Measurements from ENCODE around the gene MYO18A.
"Not testable (repeated sequence)": the region's sequence is repeated elsewhere in the genome, so short reads cannot be mapped to it uniquely, and the experiment has no call there.

MYO18A gene

GRCh38 chr17:29165261-29165660, 14.9 kb downstream of the MYO18A start:
- no peak for DNase-seq

- DNase-seq, result no peak
These were observed 16.6 kb downstream of the MYO18A start for GRCh38 chr17:29163563-29163962.

- no peak for DNase-seq
These were observed 17.3 kb downstream of the MYO18A start for GRCh38 chr17:29162909-29163341.

GRCh38 chr17:29162082-29162908, 17.9 kb downstream of the MYO18A start:
- DNase-seq, result no peak

GRCh38 chr17:29160253-29160652, 19.9 kb downstream of the MYO18A start:
- DNase-seq, result no peak

- DNase-seq, result no peak
These were observed 20.8 kb downstream of the MYO18A start for GRCh38 chr17:29159306-29159860.

- no peak for DNase-seq
These were observed 21.5 kb downstream of the MYO18A start for GRCh38 chr17:29158488-29159275.

- DNase-seq, result no peak
These were observed 22.1 kb downstream of the MYO18A start for GRCh38 chr17:29158096-29158487.

GRCh38 chr17:29157310-29157709, 22.9 kb downstream of the MYO18A start:
- no peak for DNase-seq

GRCh38 chr17:29156781-29157180, 23.4 kb downstream of the MYO18A start:
- no peak for DNase-seq

- DNase-seq, result no peak
These were observed 24.2 kb downstream of the MYO18A start for GRCh38 chr17:29155966-29156338.

GRCh38 chr17:29155227-29155965, 24.8 kb downstream of the MYO18A start:
- DNase-seq, result no peak

- no peak for DNase-seq
These were observed 25.5 kb downstream of the MYO18A start for GRCh38 chr17:29154516-29155226.

- no peak for DNase-seq
These were observed 28.6 kb downstream of the MYO18A start for GRCh38 chr17:29151567-29151966.

GRCh38 chr17:29150161-29150560, 30.0 kb downstream of the MYO18A start:
- no peak for DNase-seq

GRCh38 chr17:29149431-29150064, 30.6 kb downstream of the MYO18A start:
- DNase-seq, result peak; percentile 33

- peak; percentile 92 for DNase-seq
These were observed 31.3 kb downstream of the MYO18A start for GRCh38 chr17:29148790-29149430.

GRCh38 chr17:29148257-29148789, 31.9 kb downstream of the MYO18A start:
- DNase-seq, result no peak

GRCh38 chr17:29147682-29148081, 32.5 kb downstream of the MYO18A start:
- DNase-seq, result no peak

GRCh38 chr17:29147228-29147627, 33.0 kb downstream of the MYO18A start:
- DNase-seq, result not testable (repeated sequence)

GRCh38 chr17:29146369-29146972, 33.7 kb downstream of the MYO18A start:
- no peak for DNase-seq
